Smooth muscle cell (in vitro differentiated cells): ENCODE measurements around the gene SPG21. TPM values are rescaled to one million over a fixed set of nuclear protein-coding genes. Genes with fewer than 3 reads are reported as not detected.

Experiments
- DNase-seq: peaks from one replicate; lab custom pipeline; 2025; ENCODE audit not compliant: unreplicated experiment; lab: John Stamatoyannopoulos, UW
- H2AFZ ChIP-seq: fragments of 200-600 bp; sonication (generic); 2 replicates; pipeline ENCODE4 v1.6.0; 2016; ENCODE audit warnings: antibody characterized with exemption, low read depth, mild to moderate bottlenecking
- H3F3A ChIP-seq: fragments of 200-600 bp; sonication (generic); 2 replicates; pipeline ENCODE4 v1.6.0; 2017; ENCODE audit warnings: antibody characterized with exemption, low read depth
- H3K27ac ChIP-seq: fragments of 200-600 bp; sonication (generic); 2 replicates; pipeline ENCODE4 v1.5.1; 2016; ENCODE audit warnings: low read depth, mild to moderate bottlenecking
- H3K27me3 ChIP-seq: fragments of 200-600 bp; sonication (generic); 2 replicates; pipeline ENCODE4 v1.6.1; 2016; ENCODE audit warnings: low read depth, mild to moderate bottlenecking
- H3K36me3 ChIP-seq: fragments of 200-600 bp; sonication (generic); 2 replicates; pipeline ENCODE4 v1.5.1; 2016; ENCODE audit warnings: low read depth
- H3K4me1 ChIP-seq: fragments of 200-600 bp; sonication (generic); 2 replicates; pipeline ENCODE4 v1.5.1; 2016; ENCODE audit warnings: low read depth
- H3K4me2 ChIP-seq: fragments of 200-600 bp; sonication (generic); 2 replicates; pipeline ENCODE4 v1.6.0; 2016; ENCODE audit warnings: mild to moderate bottlenecking
- H3K4me3 ChIP-seq: fragments of 200-600 bp; sonication (generic); 2 replicates; pipeline ENCODE4 v1.5.1; 2016; ENCODE audit warnings: mild to moderate bottlenecking
- H3K79me2 ChIP-seq: fragments of 200-600 bp; sonication (generic); 2 replicates; pipeline ENCODE4 v1.6.0; 2016; ENCODE audit warnings: low read depth, mild to moderate bottlenecking
- H3K9ac ChIP-seq: fragments of 200-600 bp; sonication (generic); 2 replicates; pipeline ENCODE4 v1.6.0; 2016; ENCODE audit warnings: low read depth
- H3K9me3 ChIP-seq: fragments of 200-600 bp; sonication (generic); replicated peaks from 2 replicates; pipeline ENCODE4 v1.5.1; 2016; ENCODE audit warnings: low read depth
- H4K20me1 ChIP-seq: fragments of 200-600 bp; sonication (generic); 2 replicates; pipeline ENCODE4 v1.6.0; 2016; ENCODE audit warnings: low read depth
- CTCF ChIP-seq: fragments of 200-600 bp; sonication (generic); IDR thresholded peaks from 2 replicates; pipeline ENCODE4 v1.5.1; 2017; ENCODE audit warnings: borderline replicate concordance, mild to moderate bottlenecking, antibody characterized with exemption; ENCODE audit not compliant: insufficient read depth, poor library complexity, severe bottlenecking
- WGBS: methylation state at CpG from one replicate; pipeline ENCODE4 v1.1.7; 2016; ENCODE audit warnings: low lambda C conversion rate; 5-methylcytosine and 5-hydroxymethylcytosine counted together
- polyA plus RNA-seq: library from polyadenylated mRNA; unstranded; fragments of >200 nt; fragmentation: Nextera tagmentation; extraction: Ambion mirVana; gene quantifications from 2 replicates; pipeline ENCODE4 v1.2.1, GENCODE V29; 2016
- total RNA-seq: library from RNA; depleted of rRNA; stranded (reverse); fragments of >200 nt; gene quantifications from 2 replicates; pipeline ENCODE4 v1.2.3, GENCODE V29; 2014

SPG21 gene
- total and polyA plus RNA-seq, 2 experiments from 2014 or later: 94.4 to 110 TPM

- Histone ChIP-seq H3K4me1 (no peaks in the 10 kb centered on the region), H3K9me3 (no peaks in the 10 kb centered on the region), H4K20me1 (no peaks in the 10 kb centered on the region), H3K27ac (no peak overlapping the region), H3K79me2 (no peaks in the 10 kb centered on the region), H3K4me3 (no peak overlapping the region), H3K27me3 (no peaks in the 10 kb centered on the region), H2AFZ (peak overlapping the region; percentile 65), H3F3A (no peaks in the 10 kb centered on the region), H3K4me2 (no peak overlapping the region), H3K9ac (no peak overlapping the region), H3K36me3 (no peaks in the 10 kb centered on the region)
- WGBS: 82% methylated on average over 5 of the region's 5 CpGs
- no peak for DNase-seq
- TF ChIP-seq CTCF: no peak
These were observed 7.4 kb upstream of the SPG21 start for GRCh38 chr15:64997066-64997465.

- 90% methylated on average over 1 of the region's 1 CpG for WGBS
- no peak overlapping the region for H2AFZ ChIP-seq
These were observed 3.6 kb upstream of the SPG21 start for GRCh38 chr15:64993290-64993689.

GRCh38 chr15:64991536-64992135, 1.9 kb upstream of the SPG21 start:
- Histone ChIP-seq H4K20me1 (no peaks in the 10 kb centered on the region), H3K4me3 (no peak overlapping the region), H3K9ac (no peak overlapping the region), H3K36me3 (no peaks in the 10 kb centered on the region), H3K4me1 (peaks cover 9% of the 10 kb centered on the region), H3K9me3 (no peaks in the 10 kb centered on the region), H2AFZ (peak overlapping the region; percentile 44), H3K4me2 (no peak overlapping the region), H3K27ac (no peak overlapping the region), H3F3A (no peaks in the 10 kb centered on the region), H3K27me3 (no peaks in the 10 kb centered on the region), H3K79me2 (peaks cover 9% of the 10 kb centered on the region)
- TF ChIP-seq CTCF: no peak
- no peak for DNase-seq
- WGBS: 83% methylated on average over 2 of the region's 2 CpGs

More at GRCh38 chr15:64993290-64993689, 3.6 kb upstream of the SPG21 start:
- TF ChIP-seq CTCF: no peak
- Histone ChIP-seq H3K4me3 (no peak overlapping the region), H3K4me2 (no peak overlapping the region), H3K27ac (no peak overlapping the region), H3F3A (no peaks in the 10 kb centered on the region), H3K9me3 (no peaks in the 10 kb centered on the region), H3K27me3 (no peaks in the 10 kb centered on the region), H3K9ac (no peak overlapping the region), H3K79me2 (peaks cover 7% of the 10 kb centered on the region), H3K4me1 (peaks cover 9% of the 10 kb centered on the region), H4K20me1 (no peaks in the 10 kb centered on the region), H3K36me3 (no peaks in the 10 kb centered on the region)
- DNase-seq: no peak

- WGBS: 10% methylated on average over 9 of the region's 9 CpGs
- no peaks in the 10 kb centered on the region for H3K9me3 ChIP-seq
- H3K4me3 ChIP-seq: peak overlapping the region; percentile 93
- H3K27me3 ChIP-seq: no peaks in the 10 kb centered on the region
- H3K9ac ChIP-seq: peak overlapping the region; percentile 95
- H3K79me2 ChIP-seq: peaks cover 12% of the 10 kb centered on the region
- DNase-seq: no peak
- H3F3A ChIP-seq: no peaks in the 10 kb centered on the region
- peaks cover 9% of the 10 kb centered on the region for H4K20me1 ChIP-seq
- peaks cover 9% of the 10 kb centered on the region for H3K4me1 ChIP-seq
- H3K4me2 ChIP-seq: peak overlapping the region; percentile 95
- no peak for TF ChIP-seq CTCF
- H2AFZ ChIP-seq: peak overlapping the region; percentile 77
- peak overlapping the region; percentile 96 for H3K27ac ChIP-seq
- H3K36me3 ChIP-seq: no peaks in the 10 kb centered on the region
These were observed 405 bp upstream of the SPG21 start for GRCh38 chr15:64990168-64990470.
